ENCODE results near the gene ABCE1.

The ABCE1 gene

GRCh38 chr4:145178740-145179280, 80.7 kb downstream of the ABCE1 start:
- DNase-seq: no peak
